HG02610 (cell line): Measurements from ENCODE around the gene PEX11G.

Experiments used
- ATAC-seq: cut with Tn5 transposase; IDR thresholded peaks from one replicate; pipeline ENCODE4 v1.9.1; 2021; ENCODE audit warnings: mild to moderate bottlenecking, moderate library complexity; ENCODE audit not compliant: unreplicated experiment

Gene PEX11G

GRCh38 chr19:7500811-7501450 lies 12.1 kb upstream of the PEX11G start:
- ATAC-seq = no peak

DNA sequence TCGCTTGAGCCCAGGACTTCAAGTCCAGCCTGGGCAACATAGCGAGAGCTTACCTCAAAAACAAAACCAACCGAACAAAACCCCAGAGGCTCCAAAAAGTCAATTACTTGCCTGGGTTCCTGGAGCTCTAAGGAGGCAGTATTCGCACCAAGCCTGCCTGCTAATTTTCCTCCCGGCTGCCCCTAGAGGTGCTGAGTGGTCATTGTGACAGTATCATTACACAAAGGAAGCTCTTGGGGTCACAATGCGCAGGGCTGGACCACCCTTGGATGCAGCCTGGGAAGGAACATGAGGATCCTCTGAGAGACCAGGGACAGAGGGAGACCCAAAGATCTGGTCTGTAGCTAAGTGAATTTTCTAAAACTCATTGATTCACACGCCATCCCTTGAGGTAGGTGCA lies 8.5 kb upstream of the PEX11G start:
- ATAC-seq = no peak

DNA sequence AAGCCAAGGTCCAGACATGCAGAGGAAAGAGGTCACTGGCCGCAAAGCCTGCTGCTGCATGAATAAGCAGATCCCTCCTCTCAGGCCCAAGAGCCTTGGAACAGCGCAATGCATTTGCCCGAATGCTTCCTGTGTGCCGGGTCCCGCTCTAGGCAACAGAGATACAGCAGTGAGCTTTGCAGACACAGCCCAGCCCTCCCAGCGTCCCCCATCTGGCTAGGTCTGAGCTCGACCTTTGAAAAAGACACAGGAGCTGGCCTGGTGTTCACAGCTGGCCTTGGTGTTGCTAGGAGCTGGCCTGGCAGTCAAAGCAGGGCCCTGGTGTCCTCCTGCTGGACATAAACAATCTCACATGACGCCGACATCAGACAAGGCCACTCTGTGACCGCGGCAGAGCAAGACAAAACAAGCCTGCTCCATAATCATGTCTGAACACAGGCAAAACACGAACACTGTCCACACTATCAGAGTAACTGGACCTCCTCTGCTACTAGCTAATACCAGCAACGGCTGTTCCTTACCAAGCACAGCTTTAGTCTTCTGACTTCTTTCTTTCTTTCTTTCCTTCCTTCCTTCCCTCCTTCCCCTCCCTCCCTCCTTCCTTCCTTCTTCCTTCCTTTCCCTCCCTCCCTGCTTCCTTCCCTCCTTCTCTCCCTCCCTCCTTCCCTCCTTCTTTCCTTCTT lies 5.7 kb upstream of the PEX11G start:
- no peak for ATAC-seq

GRCh38 chr19:7492558-7492957 lies 3.7 kb upstream of the PEX11G start:
- no peak for ATAC-seq

DNA sequence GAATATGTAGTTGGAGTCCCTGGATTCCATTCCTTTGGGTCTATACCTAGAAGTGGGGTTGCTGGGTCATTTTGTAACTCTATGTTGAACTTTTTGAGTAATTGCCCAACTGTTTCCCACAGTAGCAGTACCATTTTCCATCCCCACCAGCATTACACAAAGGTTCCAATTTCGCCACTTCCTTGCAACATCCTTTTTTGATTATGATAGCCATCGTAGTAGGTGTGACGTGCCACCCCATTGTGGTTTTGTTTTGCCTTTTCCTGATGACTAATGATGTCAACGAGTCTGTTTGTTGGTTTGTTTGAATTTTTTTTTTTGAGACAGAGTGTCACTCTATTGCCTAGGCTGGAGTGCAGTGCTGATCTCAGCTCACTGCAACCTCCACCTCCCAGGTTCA lies 3.3 kb upstream of the PEX11G start:
- no peak for ATAC-seq

DNA sequence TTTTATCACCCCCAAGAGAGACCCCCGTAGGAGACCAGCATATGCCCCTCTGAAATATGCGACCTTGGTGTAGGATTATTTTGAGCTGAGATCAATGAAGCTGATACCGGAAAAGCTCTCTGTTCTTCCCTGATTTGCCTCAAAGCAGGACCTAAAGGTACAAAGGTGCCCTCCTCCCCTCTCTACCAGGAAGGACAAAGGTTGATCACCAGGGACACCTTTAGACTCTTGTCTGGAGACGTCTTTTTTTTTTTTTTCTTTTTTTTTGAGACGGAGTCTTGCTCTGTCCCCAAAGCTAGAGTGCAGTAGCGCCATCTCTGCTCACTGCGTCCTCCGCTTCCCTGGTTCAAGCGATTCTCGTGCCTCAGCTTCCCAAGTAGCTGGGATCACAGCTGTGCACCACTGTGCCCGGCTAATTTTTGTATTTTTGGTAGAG lies 792 bp upstream of the PEX11G start:
- no peak for ATAC-seq

DNA sequence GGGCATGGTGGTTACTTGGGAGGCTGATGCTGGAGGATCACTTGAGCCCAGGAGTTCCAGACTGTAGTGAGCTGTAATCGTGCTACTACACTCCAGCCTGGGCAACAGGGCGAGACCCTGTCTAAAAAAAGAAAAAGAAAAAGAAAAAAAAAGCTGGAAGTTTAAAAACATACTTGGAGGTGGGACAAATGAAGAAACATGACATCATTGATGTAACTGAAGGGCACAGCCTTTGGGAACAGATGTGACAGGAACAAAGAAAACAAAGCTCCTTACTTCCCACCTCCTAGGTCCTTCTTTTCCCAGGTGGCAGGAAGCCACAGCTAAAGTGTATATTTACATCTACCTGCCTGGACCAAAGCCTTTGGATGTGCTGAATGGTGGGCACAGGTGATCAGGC lies 1.9 kb downstream of the PEX11G start:
- ATAC-seq = no peak

DNA sequence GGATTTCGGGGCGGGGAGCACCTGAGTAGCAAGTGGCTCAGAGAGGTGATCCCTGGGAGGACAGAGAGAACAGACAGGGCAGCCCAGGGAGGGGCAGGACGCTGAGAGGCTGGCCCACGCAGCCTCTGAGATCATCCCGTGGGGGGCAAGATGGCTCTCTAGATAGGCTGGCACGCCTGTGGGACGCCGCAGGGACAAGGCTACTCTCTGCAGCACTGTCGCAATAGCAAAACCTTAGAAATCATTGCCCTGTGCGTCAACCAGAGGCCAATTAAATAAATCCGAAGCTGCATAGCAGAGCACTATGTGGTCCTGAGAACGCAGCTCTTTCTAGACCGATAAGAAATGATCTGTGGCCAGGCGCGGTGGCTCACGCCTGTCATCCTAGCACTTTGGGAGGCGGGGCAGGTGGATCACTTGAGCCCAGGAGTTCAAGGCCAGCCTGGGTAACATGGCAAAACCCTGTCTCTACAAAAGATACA lies 5.1 kb downstream of the PEX11G start:
- no peak for ATAC-seq

GRCh38 chr19:7482584-7483439 lies 6.0 kb downstream of the PEX11G start:
- no peak for ATAC-seq

DNA sequence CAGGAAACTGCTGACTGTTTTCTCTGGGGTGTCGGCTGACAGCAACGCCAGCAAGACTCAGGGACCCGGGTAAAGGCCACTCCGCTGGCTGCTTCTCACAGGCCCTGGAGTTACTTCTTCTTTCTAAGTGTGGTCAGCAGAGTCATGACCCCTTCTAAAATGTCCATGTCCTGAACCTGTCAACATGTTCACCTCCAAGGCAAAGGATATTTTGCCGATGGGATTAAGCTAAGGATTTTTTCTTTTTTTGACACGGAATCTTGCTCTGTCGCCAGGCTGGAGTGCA lies 7.9 kb downstream of the PEX11G start:
- no peak for ATAC-seq

DNA sequence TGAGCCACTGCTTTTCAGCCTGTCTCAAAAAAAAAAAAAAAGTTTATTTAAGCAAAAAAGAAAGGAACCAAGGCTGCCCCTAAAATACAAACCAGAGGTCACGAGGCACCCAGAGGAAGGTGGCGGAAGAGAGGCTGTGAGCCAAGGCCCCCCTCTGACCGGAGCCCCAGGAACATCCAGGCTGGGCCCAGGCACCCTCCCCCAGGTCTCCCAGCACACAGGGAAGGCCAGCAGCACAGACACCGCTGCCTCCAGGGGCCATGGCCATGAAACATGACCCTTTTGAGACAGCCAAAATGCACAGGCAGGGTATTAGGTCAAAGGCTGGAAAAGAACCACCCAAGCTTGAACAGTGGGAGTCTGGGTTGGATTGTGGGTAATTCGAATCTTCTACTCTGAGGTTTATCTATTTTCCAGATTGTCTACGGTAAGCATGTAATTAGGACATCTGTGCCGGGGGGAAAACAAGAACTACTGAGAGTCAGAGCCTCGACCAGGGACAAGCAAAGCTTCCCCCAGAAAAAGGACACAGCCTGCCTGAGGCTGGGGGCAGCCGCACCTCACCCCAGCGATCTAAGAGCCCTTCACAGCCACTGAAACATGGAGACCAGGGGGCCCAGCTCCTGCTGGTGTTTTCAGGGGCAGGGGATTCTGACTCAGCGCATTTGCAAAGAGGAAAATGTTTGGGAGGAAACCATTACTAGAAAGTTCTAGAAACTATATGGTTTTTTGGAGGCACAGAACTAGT lies 8.4 kb downstream of the PEX11G start:
- no peak for ATAC-seq

DNA sequence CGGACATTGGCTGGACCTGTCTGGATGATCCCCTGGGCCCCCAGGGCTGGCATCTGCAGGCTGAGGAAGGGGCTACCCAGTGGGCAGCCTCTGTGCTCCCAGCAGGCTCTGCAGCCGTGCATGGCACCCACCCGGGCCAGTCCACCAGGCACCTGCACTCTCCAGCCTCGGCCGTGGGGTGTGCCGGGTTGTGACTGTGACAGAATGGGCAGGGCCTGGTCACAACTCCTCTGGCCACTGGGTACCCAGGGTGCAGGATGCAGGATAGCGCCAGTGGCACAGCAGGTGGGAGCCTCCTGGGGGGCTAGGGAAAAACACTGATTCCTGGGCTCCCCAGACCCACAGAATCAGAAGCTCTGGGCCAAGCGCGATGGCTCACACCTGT lies 10.0 kb downstream of the PEX11G start:
- ATAC-seq = no peak

GRCh38 chr19:7478173-7478842 lies 10.5 kb downstream of the PEX11G start:
- no peak for ATAC-seq

GRCh38 chr19:7477758-7478157 lies 11.1 kb downstream of the PEX11G start:
- no peak for ATAC-seq

DNA sequence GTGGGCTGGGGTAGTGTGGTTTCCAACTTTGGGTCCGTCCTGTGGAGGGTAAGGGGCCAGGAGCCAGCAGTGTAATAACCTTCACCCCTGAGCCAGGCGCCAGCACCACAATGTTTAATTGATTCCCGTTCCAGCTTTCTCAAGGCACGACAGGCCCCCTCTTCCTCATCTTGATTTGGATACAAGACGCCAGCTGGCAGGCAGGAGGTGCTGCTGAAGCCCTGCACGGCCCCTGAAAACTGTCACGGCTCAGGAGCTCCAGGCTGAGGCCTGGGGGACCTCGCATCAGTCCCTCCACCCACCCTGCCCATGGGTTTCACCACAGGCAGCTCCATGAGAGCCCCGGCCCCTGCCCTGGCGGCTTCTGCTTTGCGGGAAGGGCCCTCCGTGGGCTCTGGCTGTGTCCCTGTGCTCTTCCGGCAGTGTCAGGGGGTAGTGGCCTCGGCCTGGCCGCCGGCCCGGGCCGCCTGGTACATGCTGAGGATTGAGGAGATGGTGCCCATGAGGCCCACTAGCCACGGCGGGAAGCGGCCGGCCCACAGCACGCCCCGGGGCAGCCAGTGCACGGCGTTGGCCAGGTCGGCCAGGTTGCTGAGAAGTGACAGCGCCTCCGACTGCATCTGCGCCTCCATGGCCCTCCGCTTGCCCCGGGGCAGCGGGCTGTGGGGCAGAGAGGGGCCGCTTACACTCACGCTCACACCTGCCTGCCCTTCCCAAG lies 11.9 kb downstream of the PEX11G start:
- no peak for ATAC-seq

- ATAC-seq = no peak
These were observed 12.6 kb downstream of the PEX11G start for GRCh38 chr19:7476241-7476640.

DNA sequence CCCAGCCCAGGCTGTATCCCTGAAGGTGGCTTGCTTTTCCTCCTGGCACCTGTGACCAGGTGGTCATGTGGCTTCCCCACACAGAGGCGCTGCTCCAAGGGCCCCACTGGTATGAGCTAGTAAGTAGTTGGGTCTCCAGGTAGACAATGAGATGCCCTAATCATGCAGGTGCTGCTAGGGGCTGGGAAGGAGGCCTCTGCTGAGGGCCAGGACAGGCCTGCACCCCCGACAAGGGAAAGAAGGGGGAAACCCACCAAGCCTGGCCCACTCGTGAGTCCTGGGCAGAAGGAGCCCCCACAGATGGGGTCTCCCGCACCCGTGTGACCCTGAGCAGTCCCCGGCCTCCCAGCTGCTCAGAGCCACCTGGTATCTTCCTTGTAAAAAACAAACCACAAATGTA lies 13.2 kb downstream of the PEX11G start:
- no peak for ATAC-seq

DNA sequence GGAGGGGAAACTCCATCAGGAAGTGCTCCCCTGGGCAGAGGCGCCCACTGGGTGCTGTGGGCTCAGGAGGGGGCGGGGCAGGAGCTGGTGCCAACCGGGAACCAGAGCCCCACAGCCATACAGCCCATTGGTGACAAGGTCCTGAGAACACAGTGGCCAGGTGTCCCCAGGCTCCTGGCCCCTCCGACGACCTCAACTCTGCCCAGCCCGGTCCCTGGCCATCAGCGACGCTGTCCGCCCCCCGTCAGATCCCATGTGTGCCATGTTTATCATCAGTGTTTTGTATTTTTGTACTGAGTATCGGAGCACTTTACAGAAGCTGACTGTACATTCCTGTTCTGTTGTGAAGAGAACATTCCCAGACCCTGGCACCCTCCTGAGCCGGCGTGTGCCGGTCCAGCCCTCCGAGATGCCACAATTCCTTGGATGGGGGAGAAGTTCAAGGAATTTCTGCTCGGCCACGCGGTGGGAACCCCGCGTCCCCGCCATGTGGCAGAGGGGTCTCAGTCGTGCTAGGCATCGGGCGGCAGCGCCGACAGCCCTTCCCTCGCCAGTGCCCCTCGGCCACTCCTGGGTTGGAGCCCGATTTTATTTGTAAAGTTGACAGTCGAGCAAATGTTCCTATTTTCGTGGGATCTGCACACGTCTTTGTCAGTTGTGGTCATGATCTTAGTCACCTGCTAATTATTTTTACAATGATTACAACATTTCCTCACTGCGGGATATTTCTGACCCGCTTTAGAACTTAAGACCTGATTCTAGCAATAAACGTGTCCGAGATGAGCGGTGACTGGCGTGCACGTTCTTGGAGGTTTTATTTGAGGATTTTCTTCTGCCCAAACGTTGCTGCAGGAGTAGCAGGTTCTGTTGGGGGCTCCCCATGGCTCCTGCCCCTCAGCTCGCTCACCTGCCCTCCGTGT lies 16.9 kb downstream of the PEX11G start:
- no peak for ATAC-seq
